Fibroblast of villous mesenchyme (primary cell): ENCODE data around the gene ITPK1. TPM values are rescaled to one million over a fixed set of nuclear protein-coding genes. Genes with fewer than 3 reads are reported as not detected.
"Not testable (repeated sequence)": the region's sequence is repeated elsewhere in the genome, so short reads cannot be mapped to it uniquely, and the experiment has no call there.

Source experiments
- DNase-seq: peaks from one replicate; pipeline ENCODE4 v3.0.0-alpha.2; 2010; ENCODE audit warnings: low read depth
- H3K4me3 ChIP-seq: 2 replicates; pipeline ENCODE4 v1.5.1; 2011; ENCODE audit warnings: low read depth, mild to moderate bottlenecking, low read length
- CTCF ChIP-seq: IDR thresholded peaks from 2 replicates; pipeline ENCODE4 v1.5.1; 2012; ENCODE audit warnings: low read depth, mild to moderate bottlenecking, low read length; ENCODE audit not compliant: insufficient read depth
- total RNA-seq: library from RNA; depleted of rRNA; stranded (reverse); fragments of >200 nt; gene quantifications from 2 replicates; pipeline ENCODE4 v1.2.3, GENCODE V29; 2012

The ITPK1 gene
- total RNA-seq, 1 donor = 15.5 TPM

DNA sequence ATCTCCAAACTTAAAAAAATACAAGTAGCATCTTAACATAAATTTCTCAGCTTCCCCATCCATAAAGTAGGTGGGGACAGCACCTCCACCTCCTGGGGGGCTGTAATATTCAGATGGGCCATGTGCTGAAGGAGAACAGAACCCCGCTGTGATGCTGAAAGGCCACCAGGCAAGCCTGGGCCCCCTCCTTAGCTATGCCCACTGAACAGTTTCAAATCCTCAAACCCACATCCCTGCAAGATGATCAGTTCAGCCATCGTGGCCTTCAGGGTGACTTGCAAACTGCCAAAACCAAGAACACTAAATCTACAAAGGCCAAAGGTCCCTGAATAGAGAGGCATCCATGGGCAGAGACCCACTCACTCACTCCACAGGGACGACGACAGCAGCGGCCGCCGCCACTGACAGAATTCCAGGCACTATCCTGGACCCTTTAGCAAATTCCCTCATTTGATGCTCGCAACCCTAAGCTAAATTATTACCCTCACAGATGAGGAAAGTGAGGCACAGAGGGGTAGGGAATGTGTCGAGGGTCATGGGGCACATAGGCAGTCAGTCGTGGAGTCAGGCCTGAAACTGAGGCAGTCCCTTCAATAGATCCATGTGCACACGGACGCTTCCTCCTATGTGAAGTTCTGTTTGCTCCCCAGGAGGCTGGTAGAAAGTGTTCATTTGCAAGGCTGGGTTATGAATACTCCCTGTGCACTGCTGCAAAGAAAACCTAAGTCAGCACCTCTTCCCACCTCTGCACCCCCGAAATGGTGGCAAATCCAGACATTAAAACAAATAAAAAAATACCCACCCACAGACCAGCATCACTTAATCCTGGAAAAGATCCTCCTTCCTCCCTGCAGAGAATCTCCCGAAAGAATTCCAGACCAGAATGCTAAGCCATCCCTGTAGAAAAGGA is 5.9 kb downstream of the ITPK1 start:
- no peak overlapping the region for H3K4me3 ChIP-seq
- DNase-seq = no peak
- TF ChIP-seq CTCF = no peak

DNA sequence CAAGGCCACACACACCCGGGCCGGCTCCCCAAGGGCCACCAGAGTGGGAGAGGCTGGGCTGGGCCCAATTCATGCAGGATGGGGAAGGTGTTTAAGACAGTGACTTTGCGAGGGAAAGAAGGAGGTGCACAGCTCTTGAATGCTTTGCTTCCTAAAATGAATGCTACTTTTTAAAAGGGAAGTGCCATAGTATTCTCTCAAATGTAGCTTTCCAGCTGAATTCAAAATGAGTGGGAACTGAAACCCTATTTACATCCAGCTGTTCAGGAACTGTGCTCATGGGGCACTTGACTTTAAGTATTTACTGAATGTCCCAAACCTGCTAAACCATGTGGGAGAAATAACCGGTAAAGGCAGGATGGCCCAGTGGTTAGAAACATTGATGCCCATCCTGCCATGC is 7.6 kb downstream of the ITPK1 start:
- DNase-seq = no peak
- no peak for TF ChIP-seq CTCF
- H3K4me3 ChIP-seq = no peak overlapping the region

DNA sequence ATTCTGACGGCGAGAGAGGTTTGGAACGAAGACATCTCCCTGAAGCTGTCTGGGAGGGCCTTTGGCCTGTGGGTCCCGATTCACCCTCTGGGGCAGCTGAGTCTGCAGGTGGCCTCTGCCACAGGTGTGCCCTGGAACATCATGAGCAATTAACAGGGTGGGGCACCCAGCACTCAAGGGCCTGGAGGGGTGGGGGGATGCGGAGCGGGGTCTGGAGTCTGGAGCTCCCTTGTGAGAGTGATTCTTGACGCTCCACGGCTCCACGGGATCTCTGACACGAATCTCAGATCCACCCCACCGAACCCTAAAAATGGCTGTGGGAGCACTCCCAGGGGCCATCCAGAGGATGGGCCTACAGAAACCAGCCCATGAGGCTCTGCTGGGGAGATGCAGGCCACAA is 8.3 kb downstream of the ITPK1 start:
- H3K4me3 ChIP-seq = no peak overlapping the region

DNA sequence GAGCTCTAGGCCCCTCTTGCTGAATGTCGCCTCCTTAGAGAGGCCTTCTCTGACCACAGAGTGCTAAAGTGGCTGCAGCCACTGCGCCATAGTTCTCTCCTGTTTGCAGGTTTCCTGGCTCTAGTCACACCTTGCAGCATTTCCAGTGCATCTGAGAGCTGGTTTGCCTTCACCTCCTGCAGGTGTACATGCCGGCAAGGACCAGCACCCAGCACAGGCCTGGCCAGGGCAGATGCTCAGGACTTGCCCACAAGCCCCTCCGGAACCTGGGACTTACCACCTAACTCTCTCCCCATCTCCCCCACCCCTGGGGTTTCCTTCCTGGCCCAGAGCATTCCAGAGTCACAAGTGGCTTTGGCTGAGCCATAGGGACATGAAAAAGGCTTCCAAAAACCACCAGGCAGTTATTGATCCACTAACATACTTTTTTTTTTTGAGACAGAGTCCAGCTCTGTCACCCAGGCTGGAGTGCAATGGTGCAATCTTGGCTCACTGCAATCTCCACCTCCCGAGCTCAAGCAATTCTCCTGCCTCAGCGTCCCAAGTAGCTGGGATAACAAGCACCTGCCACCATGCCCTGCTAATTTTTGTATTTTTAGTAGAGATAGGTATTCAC is 9.1 kb downstream of the ITPK1 start:
- DNase-seq = no peak
- H3K4me3 ChIP-seq = no peak overlapping the region
- no peak for TF ChIP-seq CTCF

More for the DNA sequence above, 8.3 kb downstream of the ITPK1 start:
- no peak for TF ChIP-seq CTCF
- DNase-seq = no peak

DNA sequence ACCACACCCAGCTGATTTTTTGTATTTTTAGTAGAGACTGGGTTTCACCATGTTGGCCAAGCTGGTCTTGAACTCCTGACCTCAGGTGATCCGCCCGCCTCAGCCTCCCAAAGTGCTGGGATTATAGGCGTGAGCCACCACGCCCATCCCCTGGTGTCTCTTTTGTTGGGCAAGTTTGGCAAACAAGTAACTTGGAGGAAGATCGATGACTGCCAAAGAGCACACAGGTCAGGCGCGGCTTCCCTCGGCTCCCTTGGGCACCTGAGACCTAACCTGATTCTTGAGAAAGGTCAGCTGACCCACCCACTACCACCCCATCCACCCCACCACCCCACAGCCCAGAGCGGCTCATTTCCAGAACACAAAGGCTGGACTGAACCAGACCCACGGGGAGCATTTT is 9.9 kb downstream of the ITPK1 start:
- not testable (repeated sequence) for DNase-seq, H3K4me3 ChIP-seq

- TF ChIP-seq CTCF = no peak
- H3K4me3 ChIP-seq = no peak overlapping the region
- DNase-seq = peak; percentile 87
Measured at GRCh38 chr14:93105362-93105761, 10.4 kb downstream of the ITPK1 start.

GRCh38 chr14:93104961-93105360 is 10.8 kb downstream of the ITPK1 start:
- DNase-seq = no peak
- H3K4me3 ChIP-seq = no peak overlapping the region
- TF ChIP-seq CTCF = no peak
